HG03575 (cell line): ENCODE data around the gene TCFL5.

ENCODE experiments used
- ATAC-seq: cut with Tn5 transposase; IDR thresholded peaks from one replicate; pipeline ENCODE4 v1.9.1; 2021; ENCODE audit not compliant: unreplicated experiment, insufficient number of reproducible peaks, low FRiP score; ENCODE audit errors: extremely low read depth

The TCFL5 gene

DNA sequence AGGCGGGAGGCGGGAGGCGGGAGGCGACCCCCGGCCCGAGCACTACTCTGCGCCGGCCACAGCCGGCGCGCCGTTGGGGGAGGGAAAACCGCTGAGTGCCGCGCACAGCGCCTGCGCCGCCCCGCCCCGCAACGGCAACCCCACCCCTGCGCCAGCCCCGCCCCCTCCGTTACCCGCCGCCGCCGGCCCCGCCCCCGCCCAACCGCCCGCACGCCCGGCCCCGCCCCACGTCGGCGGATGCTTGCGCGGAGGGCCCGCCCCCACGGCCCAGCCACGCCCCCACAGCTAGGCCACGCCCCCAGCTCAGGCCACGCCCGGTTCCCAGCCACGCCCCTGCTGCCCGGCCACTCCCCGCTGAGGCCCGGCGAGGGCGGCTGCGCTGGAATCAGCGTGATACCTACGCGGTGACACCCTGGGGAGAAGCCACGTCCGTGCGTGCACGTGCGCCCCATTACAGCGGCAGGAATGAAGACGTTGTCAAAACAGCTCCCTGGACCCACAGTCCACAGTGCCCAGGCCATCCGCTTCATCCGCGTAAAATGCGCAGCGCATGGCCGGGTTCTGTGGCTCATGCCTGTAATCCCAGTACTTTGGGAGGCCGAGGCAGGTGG, at the start of gene TCFL5:
Gene TCFL5, minus strand, starts transcription at position 97 of the 611 bp plus-strand sequence. CDS start 152 bp downstream, outside the sequence.
- no peak for ATAC-seq

- ATAC-seq = no peak
These were observed 49.3 kb upstream of the TCFL5 start for GRCh38 chr20:62910777-62911497.

- ATAC-seq = no peak
These were observed 48.7 kb upstream of the TCFL5 start for GRCh38 chr20:62910217-62910766.

GRCh38 chr20:62908971-62909791, 47.6 kb upstream of the TCFL5 start:
- ATAC-seq = no peak

DNA sequence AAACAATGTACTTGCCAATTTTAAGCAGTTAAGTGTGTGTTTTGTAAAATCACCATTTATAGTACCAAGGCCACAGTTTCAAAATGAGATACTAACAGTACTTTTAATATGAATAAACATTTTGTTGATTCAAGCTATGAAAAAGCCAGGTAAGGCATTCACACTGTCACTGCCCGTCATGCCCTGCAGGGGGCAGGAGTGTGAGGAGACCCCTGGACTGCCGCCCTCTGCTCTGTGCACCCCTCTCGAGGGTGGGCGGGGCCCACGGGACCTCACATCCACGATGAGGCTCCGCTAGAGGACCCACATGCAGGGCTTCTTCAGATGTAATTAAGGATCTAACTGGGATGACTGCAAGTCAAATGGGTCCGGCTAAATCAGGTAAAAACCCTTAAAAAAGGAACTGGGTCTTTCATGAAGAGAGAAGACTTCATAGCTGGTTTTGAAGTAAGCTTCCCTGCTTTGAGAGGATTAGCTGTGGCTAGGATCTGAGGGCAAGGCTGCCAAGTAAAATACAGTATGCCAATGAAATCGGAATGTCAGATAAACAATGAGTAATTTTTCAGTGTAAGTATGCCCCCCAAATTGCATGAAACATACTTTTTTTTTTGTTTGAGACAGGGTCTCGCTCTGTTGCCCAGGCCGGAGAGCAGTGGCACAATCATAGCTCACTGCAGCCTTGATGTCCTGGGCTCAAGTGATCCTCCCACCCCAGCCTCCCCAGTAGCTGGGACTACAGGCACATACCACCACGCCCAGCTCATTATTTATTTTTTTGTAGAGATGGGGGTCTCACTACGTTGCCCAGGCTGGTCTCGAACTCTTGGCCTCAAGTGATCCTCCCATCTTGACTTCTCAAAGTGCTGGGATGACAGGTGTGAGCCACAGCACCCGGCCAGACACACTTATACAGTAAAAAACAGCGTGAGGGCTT, 46.0 kb upstream of the TCFL5 start:
- ATAC-seq = no peak

- no peak for ATAC-seq
These were observed 45.2 kb upstream of the TCFL5 start for GRCh38 chr20:62906647-62907375.

- no peak for ATAC-seq
These were observed 44.6 kb upstream of the TCFL5 start for GRCh38 chr20:62906209-62906608.

DNA sequence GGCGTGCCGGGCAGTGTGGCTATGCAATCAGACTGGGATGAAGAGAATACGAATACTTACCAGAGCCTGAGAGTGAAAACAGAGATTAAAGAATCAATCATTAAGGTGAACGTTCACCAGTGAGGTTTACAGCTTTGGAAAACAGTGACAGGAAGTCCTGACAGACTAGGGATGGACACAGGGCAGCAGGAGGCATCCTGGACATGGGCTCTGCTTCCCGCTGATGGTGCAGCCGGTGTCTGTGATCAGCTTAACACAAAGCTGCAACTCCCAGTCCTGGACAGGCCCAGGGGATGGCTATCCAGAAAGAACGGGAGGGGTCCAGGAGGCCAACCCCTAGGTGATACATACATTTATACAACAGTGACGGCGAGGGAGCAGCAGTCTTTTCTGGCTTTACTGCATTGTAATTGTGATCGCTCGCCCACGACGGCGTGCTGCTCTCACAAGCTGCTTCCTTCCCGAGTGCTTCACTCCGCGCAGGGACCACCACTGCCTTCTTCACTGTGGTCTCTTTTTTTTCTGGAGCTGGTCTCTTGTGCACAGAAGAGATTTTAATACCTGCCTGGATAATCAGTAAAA, 44.0 kb upstream of the TCFL5 start:
- no peak for ATAC-seq

DNA sequence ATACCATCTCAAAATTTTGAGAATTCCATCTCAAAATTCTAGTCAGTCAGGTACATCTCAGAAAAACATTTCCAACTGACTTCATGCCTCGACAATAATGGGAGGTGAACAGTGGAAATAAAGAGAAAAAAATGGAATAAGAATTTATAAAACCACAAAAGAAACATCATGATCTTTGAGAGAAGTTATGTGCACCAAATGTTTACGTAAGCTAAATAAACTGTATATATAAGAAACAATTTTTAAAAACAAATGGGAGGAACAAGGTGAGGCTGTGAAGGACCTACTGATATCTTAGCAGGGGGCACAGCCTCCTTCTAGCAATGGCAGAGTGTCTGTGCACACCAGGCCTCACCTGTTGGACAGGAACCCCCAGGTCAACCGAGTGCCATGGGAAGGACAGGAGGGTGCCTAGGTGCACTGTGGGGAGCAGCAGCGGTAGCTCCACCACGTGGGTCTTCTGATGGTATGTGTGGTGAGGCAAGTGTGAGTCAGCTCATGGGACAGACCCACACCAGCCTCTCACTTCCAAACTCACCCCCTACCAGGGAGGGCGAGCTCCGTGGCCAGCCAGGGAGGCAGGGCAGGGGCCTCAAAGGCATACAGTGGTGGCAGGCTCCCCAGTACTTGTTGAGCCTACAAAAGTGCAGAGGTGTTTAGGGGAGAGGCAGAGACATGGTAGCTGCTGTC, 41.4 kb upstream of the TCFL5 start:
- no peak for ATAC-seq

DNA sequence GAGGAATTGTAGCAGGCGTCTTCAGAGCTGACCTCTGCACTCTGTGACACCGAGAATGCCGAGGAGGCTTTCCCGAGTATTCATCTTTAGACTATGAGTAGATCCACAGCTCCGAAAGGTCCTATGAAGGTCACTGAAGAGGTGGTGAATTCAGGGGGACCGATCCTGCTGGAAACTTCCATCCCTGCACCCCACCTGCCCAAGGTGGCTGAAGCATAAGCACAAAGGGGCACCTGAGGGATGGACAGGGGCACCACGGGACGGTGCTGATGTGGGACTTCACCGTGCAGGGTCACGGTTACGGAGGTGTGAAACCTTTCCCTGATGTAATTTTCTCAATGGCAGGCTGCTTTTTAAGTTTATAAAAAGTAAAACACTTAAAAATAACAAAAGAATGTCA, 40.3 kb upstream of the TCFL5 start:
- no peak for ATAC-seq

- ATAC-seq = no peak
These were observed 39.3 kb upstream of the TCFL5 start for GRCh38 chr20:62900692-62901584.

DNA sequence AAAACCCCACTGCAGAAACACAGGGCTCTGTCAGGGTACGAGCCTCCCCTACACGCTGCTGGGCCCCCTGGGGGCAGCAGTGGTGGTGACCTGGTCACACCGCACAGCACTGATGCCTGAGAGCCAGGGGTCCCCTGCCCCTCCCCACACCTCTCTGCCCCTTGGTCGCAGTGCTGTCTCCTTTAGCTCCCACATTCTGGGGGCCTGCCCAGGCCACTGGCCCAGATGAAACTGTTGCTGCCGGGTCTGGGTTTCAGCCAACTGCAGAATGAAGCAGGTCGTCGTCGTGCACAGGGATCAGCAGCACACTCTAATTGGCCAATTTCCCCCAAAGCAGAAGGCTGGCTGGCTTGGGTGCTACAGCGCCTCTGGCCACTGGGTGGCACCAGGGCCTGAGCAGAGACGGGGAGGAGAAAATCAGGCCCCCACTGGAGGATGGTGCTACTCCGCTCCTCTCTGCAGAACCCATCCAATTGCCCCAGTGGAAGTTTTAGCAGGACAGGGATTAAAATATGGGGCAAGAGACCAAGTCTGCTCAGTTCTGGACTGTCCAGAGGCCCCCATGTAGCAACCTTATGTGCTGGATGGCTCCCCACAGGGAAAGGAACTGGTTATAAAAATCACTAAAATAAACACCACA, 38.5 kb upstream of the TCFL5 start:
- no peak for ATAC-seq

- ATAC-seq = no peak
These were observed 38.0 kb upstream of the TCFL5 start for GRCh38 chr20:62899633-62900051.

DNA sequence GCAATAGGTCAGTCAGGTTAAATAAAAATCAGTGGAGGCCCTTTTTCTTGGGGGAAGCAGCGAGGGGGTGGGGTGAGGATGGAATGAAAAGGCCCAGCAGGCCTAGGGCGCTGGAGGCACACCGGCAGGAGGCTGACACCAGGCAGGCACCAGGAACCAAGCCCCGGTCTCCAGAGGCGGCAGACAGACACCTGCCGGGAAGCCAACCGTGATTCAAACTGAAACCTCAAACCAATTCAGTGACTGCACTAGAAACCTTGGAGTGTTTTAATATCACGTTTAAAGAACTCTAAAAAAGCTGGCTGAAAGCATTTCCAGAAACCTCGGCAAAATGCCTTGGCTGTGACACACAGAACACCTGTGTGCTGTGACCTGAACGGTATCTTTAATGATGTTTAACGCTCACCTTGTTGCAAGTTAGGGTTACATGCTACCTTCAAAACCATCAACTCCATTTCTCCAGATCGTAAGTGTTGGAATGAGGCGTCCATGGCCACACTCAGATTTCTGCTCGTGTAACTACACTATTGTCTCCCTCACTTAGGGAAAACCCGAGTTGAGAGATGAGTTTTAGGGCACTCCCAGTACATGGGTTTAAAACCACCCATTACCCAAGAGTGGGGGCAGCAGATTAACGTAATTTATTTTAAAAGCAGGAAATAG, 37.5 kb upstream of the TCFL5 start:
- no peak for ATAC-seq
